ENCODE data around the gene THAP10.
A peak's percentile ranks its signal among the peaks of the same experiment; 100 is the strongest.

THAP10 gene

DNA sequence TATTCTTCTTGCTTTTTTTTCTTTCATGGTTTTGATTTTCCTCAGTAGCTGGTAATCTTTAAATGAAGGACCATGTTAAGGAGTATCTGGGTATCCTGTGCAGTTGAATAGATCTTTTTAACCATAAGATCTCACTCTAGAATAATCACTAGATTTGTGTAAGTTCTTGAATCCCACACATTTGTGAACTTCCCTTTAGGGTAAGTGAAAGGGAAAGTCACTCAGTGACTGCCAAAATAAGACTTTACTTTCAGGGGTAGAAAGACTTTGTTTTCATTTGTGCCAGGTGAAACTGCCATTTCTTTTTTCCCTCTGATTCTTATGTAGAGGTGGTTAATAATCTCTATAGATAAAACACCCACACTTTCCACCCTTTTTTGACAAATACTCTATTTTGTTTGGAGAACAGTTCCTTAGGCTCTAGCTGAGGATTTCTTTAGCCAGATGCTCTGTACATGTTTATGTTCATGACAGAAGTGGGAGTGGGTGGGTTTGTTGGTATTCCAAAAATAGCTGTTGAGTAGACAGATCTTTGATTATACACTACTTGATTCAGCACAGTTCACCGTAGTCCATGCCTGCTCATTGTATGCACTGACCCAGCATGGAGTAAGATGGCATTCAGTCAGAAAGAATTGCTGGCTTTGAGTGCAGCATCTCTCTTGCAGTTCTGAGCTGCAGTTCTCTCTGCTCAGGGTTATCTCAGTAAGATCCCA lies 28.9 kb upstream of the THAP10 start:
- Histone ChIP-seq H3K36me3 (ENCODE audit: control insufficient read depth in 2 of 2, insufficient read depth in 2 of 2, low read length in 2 of 2) (no peaks in the 10 kb centered on the region), H3K27me3 (ENCODE audit: control insufficient read depth in 2 of 2, insufficient read depth in 2 of 2, low read length in 2 of 2) (no peaks in the 10 kb centered on the region), H3K4me3 (ENCODE audit: low read length in 2 of 2) (no peak overlapping the region), H3K9ac (ENCODE audit: low read depth in 1 of 2, low read length in 2 of 2) (no peak overlapping the region), H3K27ac (ENCODE audit: low read depth in 2 of 2, low read length in 2 of 2) (no peak overlapping the region), H3K4me1 (ENCODE audit: control insufficient read depth in 2 of 2, insufficient read depth in 2 of 2, low read length in 2 of 2) (no peaks in the 10 kb centered on the region), H3K9me3 (ENCODE audit: control insufficient read depth in 2 of 2, low read length in 2 of 2) (no peaks in the 10 kb centered on the region)

- no peak overlapping the region for H3K4me3 ChIP-seq (ENCODE audit: low read length in 2 of 2)
- no peaks in the 10 kb centered on the region for H3K27me3 ChIP-seq (ENCODE audit: control insufficient read depth in 2 of 2, insufficient read depth in 2 of 2, low read length in 2 of 2)
- no peak overlapping the region for H3K27ac ChIP-seq (ENCODE audit: low read depth in 2 of 2, low read length in 2 of 2)
- H3K9me3 ChIP-seq (ENCODE audit: control insufficient read depth in 2 of 2, low read length in 2 of 2), result no peaks in the 10 kb centered on the region
- H3K4me1 ChIP-seq (ENCODE audit: control insufficient read depth in 2 of 2, insufficient read depth in 2 of 2, low read length in 2 of 2), result no peaks in the 10 kb centered on the region
- no peak overlapping the region for H3K9ac ChIP-seq (ENCODE audit: low read depth in 1 of 2, low read length in 2 of 2)
- no peaks in the 10 kb centered on the region for H3K36me3 ChIP-seq (ENCODE audit: control insufficient read depth in 2 of 2, insufficient read depth in 2 of 2, low read length in 2 of 2)
These were observed 25.7 kb upstream of the THAP10 start for GRCh38 chr15:70917955-70918354.

GRCh38 chr15:70916531-70916930 lies 24.3 kb upstream of the THAP10 start:
- H3K36me3 ChIP-seq (ENCODE audit: control insufficient read depth in 2 of 2, insufficient read depth in 2 of 2, low read length in 2 of 2), result no peaks in the 10 kb centered on the region
- H3K27ac ChIP-seq (ENCODE audit: low read depth in 2 of 2, low read length in 2 of 2), result no peak overlapping the region
- no peaks in the 10 kb centered on the region for H3K9me3 ChIP-seq (ENCODE audit: control insufficient read depth in 2 of 2, low read length in 2 of 2)
- no peaks in the 10 kb centered on the region for H3K27me3 ChIP-seq (ENCODE audit: control insufficient read depth in 2 of 2, insufficient read depth in 2 of 2, low read length in 2 of 2)
- H3K9ac ChIP-seq (ENCODE audit: low read depth in 1 of 2, low read length in 2 of 2), result no peak overlapping the region
- no peak overlapping the region for H3K4me3 ChIP-seq (ENCODE audit: low read length in 2 of 2)
- no peaks in the 10 kb centered on the region for H3K4me1 ChIP-seq (ENCODE audit: control insufficient read depth in 2 of 2, insufficient read depth in 2 of 2, low read length in 2 of 2)

- Histone ChIP-seq H3K4me3 (ENCODE audit: low read length in 2 of 2) (no peak overlapping the region), H3K9ac (ENCODE audit: low read depth in 1 of 2, low read length in 2 of 2) (no peak overlapping the region), H3K27me3 (ENCODE audit: control insufficient read depth in 2 of 2, insufficient read depth in 2 of 2, low read length in 2 of 2) (no peaks in the 10 kb centered on the region), H3K4me1 (ENCODE audit: control insufficient read depth in 2 of 2, insufficient read depth in 2 of 2, low read length in 2 of 2) (no peaks in the 10 kb centered on the region), H3K9me3 (ENCODE audit: control insufficient read depth in 2 of 2, low read length in 2 of 2) (peaks cover 10 to 19% of the 10 kb centered on the region in 2 donors), H3K36me3 (ENCODE audit: control insufficient read depth in 2 of 2, insufficient read depth in 2 of 2, low read length in 2 of 2) (peaks cover 0 to 1% of the 10 kb centered on the region in 2 donors), H3K27ac (ENCODE audit: low read depth in 2 of 2, low read length in 2 of 2) (no peak overlapping the region)
These were observed 20.0 kb upstream of the THAP10 start for GRCh38 chr15:70912187-70912586.

DNA sequence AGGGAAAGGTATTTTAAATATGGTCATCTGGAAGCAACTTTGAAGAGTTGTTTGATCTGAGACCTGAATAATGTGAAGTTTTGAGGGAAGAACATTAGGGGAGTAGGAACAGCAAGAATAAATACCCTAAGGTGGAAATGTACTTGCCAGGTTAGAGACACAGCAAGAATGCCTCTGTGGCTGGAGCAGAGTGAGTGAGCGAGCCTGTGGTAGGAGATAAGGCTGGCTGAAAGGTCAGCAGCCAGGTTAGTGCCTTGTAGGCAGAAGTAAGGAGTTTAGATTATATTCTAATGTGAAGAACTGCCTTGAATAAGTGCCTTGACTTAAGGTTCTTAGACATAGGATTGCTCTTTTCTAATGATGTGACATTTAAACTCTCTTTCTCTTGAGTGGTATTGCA lies 18.7 kb upstream of the THAP10 start:
- H3K4me1 ChIP-seq (ENCODE audit: control insufficient read depth in 2 of 2, insufficient read depth in 2 of 2, low read length in 2 of 2), result no peaks in the 10 kb centered on the region
- no peaks in the 10 kb centered on the region for H3K27me3 ChIP-seq (ENCODE audit: control insufficient read depth in 2 of 2, insufficient read depth in 2 of 2, low read length in 2 of 2)
- no peak overlapping the region for H3K4me3 ChIP-seq (ENCODE audit: low read length in 2 of 2)
- no peak overlapping the region for H3K9ac ChIP-seq (ENCODE audit: low read depth in 1 of 2, low read length in 2 of 2)
- no peak overlapping the region for H3K27ac ChIP-seq (ENCODE audit: low read depth in 2 of 2, low read length in 2 of 2)
- peaks cover 10 to 19% of the 10 kb centered on the region in 2 donors for H3K9me3 ChIP-seq (ENCODE audit: control insufficient read depth in 2 of 2, low read length in 2 of 2)
- peaks cover 0 to 5% of the 10 kb centered on the region in 2 donors for H3K36me3 ChIP-seq (ENCODE audit: control insufficient read depth in 2 of 2, insufficient read depth in 2 of 2, low read length in 2 of 2)

GRCh38 chr15:70907784-70908471 lies 15.7 kb upstream of the THAP10 start:
- Histone ChIP-seq H3K4me3 (ENCODE audit: low read length in 2 of 2) (no peak overlapping the region), H3K36me3 (ENCODE audit: control insufficient read depth in 2 of 2, insufficient read depth in 2 of 2, low read length in 2 of 2) (peaks cover 0 to 5% of the 10 kb centered on the region in 2 donors)

GRCh38 chr15:70906842-70907241 lies 14.6 kb upstream of the THAP10 start:
- Histone ChIP-seq H3K36me3 (ENCODE audit: control insufficient read depth in 2 of 2, insufficient read depth in 2 of 2, low read length in 2 of 2) (peaks cover 0 to 5% of the 10 kb centered on the region in 2 donors), H3K4me3 (ENCODE audit: low read length in 2 of 2) (no peak overlapping the region), H3K9me3 (ENCODE audit: control insufficient read depth in 2 of 2, low read length in 2 of 2) (peaks cover 10 to 19% of the 10 kb centered on the region in 2 donors), H3K27ac (ENCODE audit: low read depth in 2 of 2, low read length in 2 of 2) (no peak overlapping the region), H3K9ac (ENCODE audit: low read depth in 1 of 2, low read length in 2 of 2) (no peak overlapping the region), H3K27me3 (ENCODE audit: control insufficient read depth in 2 of 2, insufficient read depth in 2 of 2, low read length in 2 of 2) (no peaks in the 10 kb centered on the region), H3K4me1 (ENCODE audit: control insufficient read depth in 2 of 2, insufficient read depth in 2 of 2, low read length in 2 of 2) (peaks cover 0 to 5% of the 10 kb centered on the region in 2 donors)

More at GRCh38 chr15:70907784-70908471, 15.7 kb upstream of the THAP10 start:
- Histone ChIP-seq H3K4me1 (ENCODE audit: control insufficient read depth in 2 of 2, insufficient read depth in 2 of 2, low read length in 2 of 2) (no peaks in the 10 kb centered on the region), H3K9me3 (ENCODE audit: control insufficient read depth in 2 of 2, low read length in 2 of 2) (peaks cover 10 to 19% of the 10 kb centered on the region in 2 donors), H3K27ac (ENCODE audit: low read depth in 2 of 2, low read length in 2 of 2) (no peak overlapping the region), H3K9ac (ENCODE audit: low read depth in 1 of 2, low read length in 2 of 2) (no peak overlapping the region), H3K27me3 (ENCODE audit: control insufficient read depth in 2 of 2, insufficient read depth in 2 of 2, low read length in 2 of 2) (no peaks in the 10 kb centered on the region)

DNA sequence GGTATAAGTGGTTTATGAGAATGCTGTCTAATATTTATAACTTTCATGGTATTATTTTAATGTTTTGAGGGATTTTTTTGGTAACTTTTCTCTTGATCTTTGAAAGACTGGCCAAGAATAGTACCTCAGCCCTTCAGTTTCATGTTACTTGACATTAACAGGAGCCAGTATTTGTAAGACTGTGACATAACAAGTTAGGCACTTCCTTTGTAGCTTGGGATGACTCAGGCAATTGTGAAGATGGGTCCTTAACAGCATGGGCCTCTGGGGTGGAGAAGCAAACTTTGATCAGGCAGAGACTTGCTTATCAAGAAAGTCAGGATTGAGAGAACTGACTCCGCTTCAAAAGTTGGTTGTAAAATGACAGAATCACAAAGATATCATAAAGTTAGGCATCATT lies 9.9 kb upstream of the THAP10 start:
- Histone ChIP-seq H3K27ac (ENCODE audit: low read depth in 2 of 2, low read length in 2 of 2) (no peak overlapping the region), H3K27me3 (ENCODE audit: control insufficient read depth in 2 of 2, insufficient read depth in 2 of 2, low read length in 2 of 2) (no peaks in the 10 kb centered on the region), H3K36me3 (ENCODE audit: control insufficient read depth in 2 of 2, insufficient read depth in 2 of 2, low read length in 2 of 2) (peaks cover 0 to 3% of the 10 kb centered on the region in 2 donors), H3K4me1 (ENCODE audit: control insufficient read depth in 2 of 2, insufficient read depth in 2 of 2, low read length in 2 of 2) (peaks cover 0 to 5% of the 10 kb centered on the region in 2 donors), H3K9ac (ENCODE audit: low read depth in 1 of 2, low read length in 2 of 2) (no peak overlapping the region), H3K9me3 (ENCODE audit: control insufficient read depth in 2 of 2, low read length in 2 of 2) (no peaks in the 10 kb centered on the region), H3K4me3 (ENCODE audit: low read length in 2 of 2) (no peak overlapping the region)

DNA sequence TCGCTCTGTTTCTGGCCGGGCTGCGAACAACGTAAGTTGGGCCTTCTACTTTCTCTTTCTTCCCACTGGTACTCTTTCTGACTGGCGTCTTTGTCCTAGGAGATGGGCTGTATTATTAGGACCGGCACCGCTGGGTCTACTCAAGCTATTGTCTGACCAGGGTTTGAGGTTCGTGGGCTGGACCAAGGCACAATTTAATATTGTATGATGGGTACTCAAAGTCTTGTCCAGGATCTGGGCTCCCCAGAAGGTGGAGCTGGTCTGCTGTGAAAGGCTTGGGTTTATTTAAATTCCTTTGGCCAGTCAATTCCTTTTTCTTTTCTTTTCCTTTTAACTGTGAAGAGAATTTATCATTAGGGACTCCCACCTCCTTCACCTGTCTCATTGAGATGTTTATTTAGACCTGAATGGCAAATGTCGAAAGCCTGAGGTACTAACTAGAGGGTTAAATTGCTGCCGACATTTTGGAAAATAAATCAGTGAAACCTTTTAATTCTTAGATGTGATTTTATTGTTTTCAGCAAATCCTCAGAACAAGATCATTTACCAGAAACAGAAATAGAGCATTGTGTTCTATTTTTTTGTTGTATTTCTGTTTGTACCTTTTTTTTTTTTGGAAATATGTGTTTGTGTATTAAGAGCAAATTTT lies 803 bp upstream of the THAP10 start:
- no peaks in the 10 kb centered on the region for H3K9me3 ChIP-seq (ENCODE audit: control insufficient read depth in 2 of 2, low read length in 2 of 2)
- no peaks in the 10 kb centered on the region for H3K36me3 ChIP-seq (ENCODE audit: control insufficient read depth in 2 of 2, insufficient read depth in 2 of 2, low read length in 2 of 2)
- H3K27ac ChIP-seq (ENCODE audit: low read depth in 2 of 2, low read length in 2 of 2), result peak overlapping the region; percentile 48 to 78
- H3K9ac ChIP-seq (ENCODE audit: low read depth in 1 of 2, low read length in 2 of 2), result peak overlapping the region; percentile 29 to 73
- H3K27me3 ChIP-seq (ENCODE audit: control insufficient read depth in 2 of 2, insufficient read depth in 2 of 2, low read length in 2 of 2), result no peaks in the 10 kb centered on the region
- H3K4me3 ChIP-seq (ENCODE audit: low read length in 2 of 2), result peak overlapping the region; percentile 82 to 92
- peaks cover 4 to 5% of the 10 kb centered on the region in 2 donors for H3K4me1 ChIP-seq (ENCODE audit: control insufficient read depth in 2 of 2, insufficient read depth in 2 of 2, low read length in 2 of 2)

DNA sequence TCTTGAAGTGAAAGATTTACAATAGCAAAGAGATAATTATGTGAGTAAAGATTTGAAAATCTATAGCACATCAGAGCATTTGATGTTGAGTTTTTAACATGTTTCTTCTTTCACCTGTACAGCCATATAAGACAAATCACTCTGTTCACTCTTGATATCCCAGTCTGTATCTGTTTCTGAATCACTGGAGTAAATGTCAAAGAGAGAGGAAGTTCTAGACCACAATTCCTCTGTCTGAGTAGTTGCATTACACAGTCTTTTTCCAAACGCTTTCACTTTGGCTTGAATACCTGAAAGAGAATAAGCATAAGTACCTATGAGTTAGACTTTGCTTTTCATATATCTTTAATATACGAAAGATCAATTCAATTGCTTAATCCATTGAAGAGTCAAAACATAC lies 9.9 kb downstream of the THAP10 start:
- no peaks in the 10 kb centered on the region for H3K9me3 ChIP-seq (ENCODE audit: control insufficient read depth in 2 of 2, low read length in 2 of 2)
- H3K27me3 ChIP-seq (ENCODE audit: control insufficient read depth in 2 of 2, insufficient read depth in 2 of 2, low read length in 2 of 2), result no peaks in the 10 kb centered on the region
- no peaks in the 10 kb centered on the region for H3K36me3 ChIP-seq (ENCODE audit: control insufficient read depth in 2 of 2, insufficient read depth in 2 of 2, low read length in 2 of 2)
- H3K9ac ChIP-seq (ENCODE audit: low read depth in 1 of 2, low read length in 2 of 2), result no peak overlapping the region
- no peak overlapping the region for H3K4me3 ChIP-seq (ENCODE audit: low read length in 2 of 2)
- H3K4me1 ChIP-seq (ENCODE audit: control insufficient read depth in 2 of 2, insufficient read depth in 2 of 2, low read length in 2 of 2), result no peaks in the 10 kb centered on the region
- no peak overlapping the region for H3K27ac ChIP-seq (ENCODE audit: low read depth in 2 of 2, low read length in 2 of 2)
